ENCODE data around the gene ZBTB43.
"Not testable (repeated sequence)": the region's sequence is repeated elsewhere in the genome, so short reads cannot be mapped to it uniquely, and the experiment has no call there.

ZBTB43 gene

GRCh38 chr9:126782053-126782388 lies 22.8 kb upstream of the ZBTB43 start:
- TF ChIP-seq ZFX (IDR thresholded peaks at IDR 0.05; ENCODE audit: borderline replicate concordance), result no peak
- peak; percentile 58 for TF ChIP-seq CTCF (IDR thresholded peaks at IDR 0.05)
- H3K27ac ChIP-seq, result no peak overlapping the region

- TF ChIP-seq CTCF (IDR thresholded peaks at IDR 0.05), result no peak
- no peak overlapping the region for H3K27ac ChIP-seq
These were observed 20.9 kb upstream of the ZBTB43 start for GRCh38 chr9:126783949-126784348.

- TF ChIP-seq CTCF (IDR thresholded peaks at IDR 0.05) (no peak), ZFX (IDR thresholded peaks at IDR 0.05; ENCODE audit: borderline replicate concordance) (no peak)
- H3K27ac ChIP-seq, result no peak overlapping the region
These were observed 20.4 kb upstream of the ZBTB43 start for GRCh38 chr9:126784401-126784800.

DNA sequence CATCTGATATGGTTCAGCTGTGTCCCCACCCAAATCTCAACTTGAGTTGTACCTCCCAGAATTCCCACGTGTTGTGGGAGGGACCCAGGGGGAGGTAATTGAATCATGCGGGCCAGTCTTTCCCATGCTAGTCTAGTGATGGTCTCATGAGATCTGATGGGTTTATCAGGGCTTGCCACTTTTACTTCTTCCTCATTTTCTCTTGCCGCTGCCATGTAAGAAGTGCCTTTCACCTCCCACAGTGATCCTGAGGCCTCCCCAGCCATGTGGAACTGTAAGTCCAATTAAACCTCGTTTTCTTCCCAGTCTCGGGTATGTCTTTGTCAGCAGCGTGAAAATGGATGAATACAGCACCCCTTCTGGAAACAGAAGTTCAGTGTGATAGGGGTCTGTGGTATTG lies 20.0 kb upstream of the ZBTB43 start:
- not testable (repeated sequence) for H3K27ac ChIP-seq

DNA sequence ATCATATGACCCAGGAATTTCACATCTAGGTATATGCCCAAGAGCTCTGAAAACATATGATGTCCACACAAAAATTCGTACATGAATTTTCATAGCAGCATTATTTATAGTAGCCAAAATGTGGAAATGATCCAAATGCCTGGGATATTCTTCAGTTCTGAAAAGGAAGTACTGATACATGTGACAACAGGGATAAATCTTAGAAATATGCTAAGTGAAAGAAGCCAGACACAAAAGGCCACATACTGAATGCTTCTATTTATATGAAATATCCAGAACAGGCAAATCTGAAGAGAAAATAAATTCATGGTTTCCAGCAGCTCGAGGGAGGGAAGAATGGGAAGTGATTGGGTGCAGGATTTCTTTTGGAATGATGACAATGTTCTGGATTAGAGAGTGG lies 16.8 kb upstream of the ZBTB43 start:
- H3K27ac ChIP-seq, result no peak overlapping the region
- TF ChIP-seq ZFX (IDR thresholded peaks at IDR 0.05; ENCODE audit: borderline replicate concordance) (no peak), CTCF (IDR thresholded peaks at IDR 0.05) (no peak)

DNA sequence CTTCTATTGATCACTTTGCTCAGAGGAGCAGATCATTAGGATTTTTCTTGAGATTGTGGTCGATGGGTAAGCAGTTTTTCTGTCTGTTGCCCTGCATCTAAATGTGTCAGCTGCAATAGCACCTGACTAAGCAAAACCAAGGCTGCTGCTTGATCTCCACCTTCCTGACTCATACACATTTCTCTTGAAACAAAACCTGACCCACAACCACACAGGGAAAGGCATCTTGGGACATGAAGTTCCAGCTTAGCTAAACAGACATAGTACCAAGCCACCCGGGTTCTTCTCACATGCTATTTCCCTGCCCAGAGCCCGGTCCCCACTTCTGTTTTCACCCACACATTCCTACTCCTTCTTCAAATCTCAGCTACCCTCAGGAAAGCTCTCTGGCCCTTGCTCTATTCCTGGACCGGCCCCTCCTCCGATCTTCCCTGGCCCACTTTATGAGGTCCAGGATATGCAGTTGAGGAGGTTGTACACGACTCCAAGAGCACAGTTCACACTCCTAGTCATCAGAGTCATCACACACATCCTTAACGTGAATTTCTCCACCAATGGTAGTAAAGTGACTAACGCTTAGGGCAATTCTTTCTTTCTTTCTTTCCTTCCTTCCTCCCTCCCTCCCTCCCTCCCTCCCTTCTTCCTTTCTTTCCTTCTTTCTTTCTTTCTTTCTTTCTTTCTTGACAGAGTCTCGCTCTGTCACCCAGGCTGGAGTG lies 16.0 kb upstream of the ZBTB43 start:
- TF ChIP-seq ZFX (IDR thresholded peaks at IDR 0.05; ENCODE audit: borderline replicate concordance) (no peak), CTCF (IDR thresholded peaks at IDR 0.05) (no peak)
- H3K27ac ChIP-seq, result no peak overlapping the region

DNA sequence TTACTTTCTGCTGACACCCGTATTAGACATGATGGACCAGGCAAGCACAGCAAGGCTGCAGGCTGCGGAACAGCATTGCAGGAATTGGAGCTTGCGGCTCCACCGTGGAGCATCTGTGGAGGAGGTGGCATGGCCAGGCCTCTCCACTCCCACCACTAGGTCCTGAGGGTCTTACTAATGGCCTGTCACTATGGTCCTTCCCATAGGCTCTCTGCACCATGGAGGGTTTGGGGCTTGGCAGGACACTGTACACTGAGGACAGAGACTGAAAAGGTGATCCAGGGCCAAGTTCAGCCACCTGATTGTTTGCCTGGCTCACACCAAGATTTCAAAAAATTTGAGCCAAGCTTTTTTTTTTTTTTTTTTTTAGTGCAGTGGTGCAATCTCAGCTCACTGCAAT lies 14.3 kb upstream of the ZBTB43 start:
- TF ChIP-seq ZFX (IDR thresholded peaks at IDR 0.05; ENCODE audit: borderline replicate concordance) (no peak), CTCF (IDR thresholded peaks at IDR 0.05) (no peak)
- H3K27ac ChIP-seq, result no peak overlapping the region
